Measurements from ENCODE around the gene ATXN1. TPM values are rescaled to one million over a fixed set of nuclear protein-coding genes. Genes with fewer than 3 reads are reported as not detected.

Gene ATXN1
- total RNA-seq, 1 experiment from 2014 or later = 8.1 TPM

- no peak for ATAC-seq
- Mint-ChIP-seq H3K27me3 (ENCODE audit: low read depth) (no peaks in the 10 kb centered on the region), H3K4me3 (no peak overlapping the region), H3K27ac (no peak overlapping the region), H3K36me3 (no peaks in the 10 kb centered on the region), H3K9me3 (no peaks in the 10 kb centered on the region), H3K4me1 (peaks cover 20% of the 10 kb centered on the region)
- CTCF ChIA-PET = interaction anchor here (1.6 to 1.8 kb wide), 3 partner anchors 11 to 134 kb away, joined by 6 to 10 read pairs (median 8); no protein-coding TSS in a partner anchor
- TF ChIP-seq ZNF232 (CRISPR knock-in tag; IDR thresholded peaks at IDR 0.05) (no peak), USF2 (CRISPR knock-in tag; IDR thresholded peaks at IDR 0.05) (no peak), ETV6 (CRISPR knock-in tag; IDR thresholded peaks at IDR 0.05) (no peak), ZSCAN18 (CRISPR knock-in tag; IDR thresholded peaks at IDR 0.05) (no peak), ZNF512 (CRISPR knock-in tag; IDR thresholded peaks at IDR 0.05; ENCODE audit: borderline replicate concordance) (no peak), JUN (CRISPR knock-in tag; IDR thresholded peaks at IDR 0.05) (no peak), PRDM15 (CRISPR knock-in tag; IDR thresholded peaks at IDR 0.05) (no peak), ZNF532 (CRISPR knock-in tag; IDR thresholded peaks at IDR 0.05; ENCODE audit: borderline replicate concordance) (no peak), CREM (CRISPR knock-in tag; IDR thresholded peaks at IDR 0.05) (no peak), USF1 (CRISPR knock-in tag; IDR thresholded peaks at IDR 0.05) (no peak)
- DNase-seq (ENCODE audit: low spot score) = no peak
- POLR2A ChIA-PET = no interaction called here
These were observed 340.9 kb downstream of the ATXN1 start for GRCh38 chr6:16420337-16420714.

- Mint-ChIP-seq H3K4me3 (no peak overlapping the region), H3K36me3 (no peaks in the 10 kb centered on the region), H3K9me3 (no peaks in the 10 kb centered on the region), H3K27me3 (ENCODE audit: low read depth) (no peaks in the 10 kb centered on the region), H3K27ac (no peak overlapping the region), H3K4me1 (peaks cover 20% of the 10 kb centered on the region)
- DNase-seq (ENCODE audit: low spot score) (no peak), ATAC-seq (no peak)
- CTCF ChIA-PET = interaction anchor here (1.6 to 1.8 kb wide), 3 partner anchors 10 to 133 kb away, joined by 6 to 10 read pairs (median 8); no protein-coding TSS in a partner anchor
- POLR2A ChIA-PET = no interaction called here
- TF ChIP-seq SOX15 (CRISPR knock-in tag; IDR thresholded peaks at IDR 0.05) = no peak
- TF ChIP-seq ARID4B (CRISPR knock-in tag; IDR thresholded peaks at IDR 0.05; ENCODE audit: borderline replicate concordance) = no peak
- no peak for TF ChIP-seq NR2C2 (CRISPR knock-in tag; IDR thresholded peaks at IDR 0.05)
- no peak for TF ChIP-seq ZNF396 (CRISPR knock-in tag; IDR thresholded peaks at IDR 0.05; ENCODE audit: borderline replicate concordance)
- no peak for TF ChIP-seq NFYB (CRISPR knock-in tag; conservative IDR thresholded peaks at IDR 0.05; ENCODE audit: low read depth)
- no peak for TF ChIP-seq IRF1 (CRISPR knock-in tag; IDR thresholded peaks at IDR 0.05)
These were observed 341.5 kb downstream of the ATXN1 start for GRCh38 chr6:16419636-16420336.

Measured in WTC11 (cell line).